ENCODE measurements around the gene MBP. TPM values are rescaled to one million over a fixed set of nuclear protein-coding genes. Genes with fewer than 3 reads are reported as not detected.

The MBP gene
- total and polyA plus RNA-seq, 10 of the 15 experiments (the other 5 are each of a cell fraction or from before 2014, with no cell fraction given) = 12.2 to 67.8 (median 42.1) TPM

DNA sequence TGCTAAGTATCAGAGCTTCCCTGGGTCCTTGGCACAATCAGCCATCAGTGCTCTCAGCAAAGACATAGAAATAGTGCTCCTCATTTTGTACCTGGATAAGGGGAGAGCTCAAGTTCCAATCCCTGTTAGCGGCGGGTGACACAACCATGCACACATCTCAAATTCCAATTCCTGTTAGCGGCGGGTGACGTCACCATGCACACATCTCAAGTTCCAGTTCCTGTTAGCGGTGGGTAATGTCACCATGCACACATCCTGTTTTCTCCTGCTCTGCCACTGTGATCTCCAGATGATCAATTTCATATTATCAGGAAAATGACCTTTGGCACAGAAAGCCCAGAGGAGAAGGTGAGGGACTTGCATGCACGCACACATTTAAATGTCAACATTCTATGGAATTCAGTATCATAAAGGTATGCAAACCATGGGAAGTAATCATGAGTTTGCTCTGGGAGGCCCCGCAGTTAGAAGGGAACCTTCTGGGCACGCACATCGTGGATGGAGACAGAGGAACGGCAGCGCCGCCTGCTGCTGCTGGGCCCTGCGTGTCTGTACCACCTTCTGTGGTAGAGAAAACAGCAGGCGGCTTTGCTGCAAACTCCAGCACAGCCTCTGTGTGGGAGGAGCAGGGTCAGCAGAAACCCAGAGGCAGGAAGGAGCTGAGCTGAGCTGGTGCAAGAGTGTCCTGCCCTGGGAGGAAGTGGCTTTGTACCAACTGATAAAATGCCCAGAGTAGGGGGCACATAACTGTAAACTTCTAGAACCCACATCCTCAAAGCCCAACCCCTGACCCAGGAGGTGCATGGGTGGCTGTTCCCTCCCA, 77.8 kb downstream of the MBP start (continued):
- TF ChIP-seq, protein P1, sequence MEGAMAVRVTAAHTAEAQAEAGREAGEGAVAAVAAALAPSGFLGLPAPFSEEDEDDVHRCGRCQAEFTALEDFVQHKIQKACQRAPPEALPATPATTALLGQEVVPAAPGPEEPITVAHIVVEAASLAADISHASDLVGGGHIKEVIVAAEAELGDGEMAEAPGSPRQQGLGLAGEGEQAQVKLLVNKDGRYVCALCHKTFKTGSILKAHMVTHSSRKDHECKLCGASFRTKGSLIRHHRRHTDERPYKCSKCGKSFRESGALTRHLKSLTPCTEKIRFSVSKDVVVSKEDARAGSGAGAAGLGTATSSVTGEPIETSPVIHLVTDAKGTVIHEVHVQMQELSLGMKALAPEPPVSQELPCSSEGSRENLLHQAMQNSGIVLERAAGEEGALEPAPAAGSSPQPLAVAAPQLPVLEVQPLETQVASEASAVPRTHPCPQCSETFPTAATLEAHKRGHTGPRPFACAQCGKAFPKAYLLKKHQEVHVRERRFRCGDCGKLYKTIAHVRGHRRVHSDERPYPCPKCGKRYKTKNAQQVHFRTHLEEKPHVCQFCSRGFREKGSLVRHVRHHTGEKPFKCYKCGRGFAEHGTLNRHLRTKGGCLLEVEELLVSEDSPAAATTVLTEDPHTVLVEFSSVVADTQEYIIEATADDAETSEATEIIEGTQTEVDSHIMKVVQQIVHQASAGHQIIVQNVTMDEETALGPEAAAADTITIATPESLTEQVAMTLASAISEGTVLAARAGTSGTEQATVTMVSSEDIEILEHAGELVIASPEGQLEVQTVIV (IDR thresholded peaks at IDR 0.05; ENCODE audit: borderline replicate concordance, partially characterized antibody) = no peak
- TF ChIP-seq RUNX3 (IDR thresholded peaks at IDR 0.05; ENCODE audit: low read length) = peak; percentile 71
- no peak for TF ChIP-seq BRCA1 (IDR thresholded peaks at IDR 0.05; ENCODE audit: low read depth, low read length)
- TF ChIP-seq, protein P2, sequence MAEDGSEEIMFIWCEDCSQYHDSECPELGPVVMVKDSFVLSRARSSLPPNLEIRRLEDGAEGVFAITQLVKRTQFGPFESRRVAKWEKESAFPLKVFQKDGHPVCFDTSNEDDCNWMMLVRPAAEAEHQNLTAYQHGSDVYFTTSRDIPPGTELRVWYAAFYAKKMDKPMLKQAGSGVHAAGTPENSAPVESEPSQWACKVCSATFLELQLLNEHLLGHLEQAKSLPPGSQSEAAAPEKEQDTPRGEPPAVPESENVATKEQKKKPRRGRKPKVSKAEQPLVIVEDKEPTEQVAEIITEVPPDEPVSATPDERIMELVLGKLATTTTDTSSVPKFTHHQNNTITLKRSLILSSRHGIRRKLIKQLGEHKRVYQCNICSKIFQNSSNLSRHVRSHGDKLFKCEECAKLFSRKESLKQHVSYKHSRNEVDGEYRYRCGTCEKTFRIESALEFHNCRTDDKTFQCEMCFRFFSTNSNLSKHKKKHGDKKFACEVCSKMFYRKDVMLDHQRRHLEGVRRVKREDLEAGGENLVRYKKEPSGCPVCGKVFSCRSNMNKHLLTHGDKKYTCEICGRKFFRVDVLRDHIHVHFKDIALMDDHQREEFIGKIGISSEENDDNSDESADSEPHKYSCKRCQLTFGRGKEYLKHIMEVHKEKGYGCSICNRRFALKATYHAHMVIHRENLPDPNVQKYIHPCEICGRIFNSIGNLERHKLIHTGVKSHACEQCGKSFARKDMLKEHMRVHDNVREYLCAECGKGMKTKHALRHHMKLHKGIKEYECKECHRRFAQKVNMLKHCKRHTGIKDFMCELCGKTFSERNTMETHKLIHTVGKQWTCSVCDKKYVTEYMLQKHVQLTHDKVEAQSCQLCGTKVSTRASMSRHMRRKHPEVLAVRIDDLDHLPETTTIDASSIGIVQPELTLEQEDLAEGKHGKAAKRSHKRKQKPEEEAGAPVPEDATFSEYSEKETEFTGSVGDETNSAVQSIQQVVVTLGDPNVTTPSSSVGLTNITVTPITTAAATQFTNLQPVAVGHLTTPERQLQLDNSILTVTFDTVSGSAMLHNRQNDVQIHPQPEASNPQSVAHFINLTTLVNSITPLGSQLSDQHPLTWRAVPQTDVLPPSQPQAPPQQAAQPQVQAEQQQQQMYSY (CRISPR knock-in tag; IDR thresholded peaks at IDR 0.05) = no peak
- no peak for TF ChIP-seq ZZZ3 (IDR thresholded peaks at IDR 0.05; ENCODE audit: control insufficient read depth, insufficient read length, low read depth)
- TF ChIP-seq MXI1 (IDR thresholded peaks at IDR 0.05; ENCODE audit: low read depth, low read length) = no peak; the same call in 1 of the 2 replicates
- TF ChIP-seq SRF (IDR thresholded peaks at IDR 0.05; ENCODE audit: low read depth in 2 of 2, low read length in 2 of 2) = no peak
- TF ChIP-seq SMC3 (IDR thresholded peaks at IDR 0.05; ENCODE audit: borderline replicate concordance, low read length) = peak; percentile 68
- TF ChIP-seq SUZ12 (IDR thresholded peaks at IDR 0.05; ENCODE audit: unreplicated experiment) = no peak
- TF ChIP-seq HCFC1 (IDR thresholded peaks at IDR 0.05; ENCODE audit: low read length) = no peak
- TF ChIP-seq, protein P3, sequence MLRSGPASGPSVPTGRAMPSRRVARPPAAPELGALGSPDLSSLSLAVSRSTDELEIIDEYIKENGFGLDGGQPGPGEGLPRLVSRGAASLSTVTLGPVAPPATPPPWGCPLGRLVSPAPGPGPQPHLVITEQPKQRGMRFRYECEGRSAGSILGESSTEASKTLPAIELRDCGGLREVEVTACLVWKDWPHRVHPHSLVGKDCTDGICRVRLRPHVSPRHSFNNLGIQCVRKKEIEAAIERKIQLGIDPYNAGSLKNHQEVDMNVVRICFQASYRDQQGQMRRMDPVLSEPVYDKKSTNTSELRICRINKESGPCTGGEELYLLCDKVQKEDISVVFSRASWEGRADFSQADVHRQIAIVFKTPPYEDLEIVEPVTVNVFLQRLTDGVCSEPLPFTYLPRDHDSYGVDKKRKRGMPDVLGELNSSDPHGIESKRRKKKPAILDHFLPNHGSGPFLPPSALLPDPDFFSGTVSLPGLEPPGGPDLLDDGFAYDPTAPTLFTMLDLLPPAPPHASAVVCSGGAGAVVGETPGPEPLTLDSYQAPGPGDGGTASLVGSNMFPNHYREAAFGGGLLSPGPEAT (IDR thresholded peaks at IDR 0.05; ENCODE audit: low read depth) = peak; percentile 81
- no peak for TF ChIP-seq HDAC6 (IDR thresholded peaks at IDR 0.05; ENCODE audit: unreplicated experiment)
- TF ChIP-seq STAT1 (conservative IDR thresholded peaks at IDR 0.05) = no peak
- TF ChIP-seq ATF7 (IDR thresholded peaks at IDR 0.05; ENCODE audit: low read depth) = peak; percentile 99
- peak in 1 of 2 experiments; percentile 80; a peak in 2 of 3 replicates for TF ChIP-seq EGR1 (IDR thresholded peaks at IDR 0.05; ENCODE audit: borderline replicate concordance in 1 of 2, low read depth in 2 of 2, low read length in 2 of 2)
- no peak for TF ChIP-seq NR2C2 (IDR thresholded peaks at IDR 0.05; ENCODE audit: borderline replicate concordance, control insufficient read depth, insufficient read length, low read depth)
- TF ChIP-seq JUNB (IDR thresholded peaks at IDR 0.05) = peak; percentile 45; the same call in 1 of the 2 replicates
- TF ChIP-seq MTA2 (IDR thresholded peaks at IDR 0.05; ENCODE audit: low read depth) = peak; percentile 72
- TF ChIP-seq LARP7 (IDR thresholded peaks at IDR 0.05) = no peak; the same call in 1 of the 2 replicates
- no peak for TF ChIP-seq KLF5 (IDR thresholded peaks at IDR 0.05; ENCODE audit: partially characterized antibody)
- TF ChIP-seq NR2F1 (conservative IDR thresholded peaks at IDR 0.05) = peak; percentile 71
- TF ChIP-seq SREBF2 (IDR thresholded peaks at IDR 0.05; ENCODE audit: low read length) = no peak
- peak; percentile 86 for TF ChIP-seq MTA3 (IDR thresholded peaks at IDR 0.05; ENCODE audit: borderline replicate concordance, low read length)

Measured in GM12878 (cell line).